Esophagus squamous epithelium (tissue), 5 donors: ENCODE data around the gene FGD6. TPM values are rescaled to one million over a fixed set of nuclear protein-coding genes. Genes with fewer than 3 reads are reported as not detected.

Source experiments
- DNase-seq: peaks from one replicate; lab custom pipeline; 2025; lab: John Stamatoyannopoulos, UW
- H3K27ac ChIP-seq, 4 donors: fragments of 200-600 bp; sonication (generic); one replicate each; pipeline ENCODE4 v1.5.1; 2016 to 2019; ENCODE audit warnings: mild to moderate bottlenecking in 1 of 4
- H3K27me3 ChIP-seq, 4 donors: fragments of 200-600 bp; sonication (generic); 1 replicate in 3 of 4; 2 replicates in 1 of 4; pipeline versions ENCODE4 v1.5.1 to v1.6.0; 2017 to 2021; ENCODE audit warnings: antibody characterized with exemption in 1 of 4
- H3K36me3 ChIP-seq, 3 donors: fragments of 200-600 bp; sonication (generic); one replicate each; pipeline ENCODE4 v1.5.1; 2016 to 2019
- H3K4me1 ChIP-seq, 3 donors: fragments of 200-600 bp; sonication (generic); one replicate each; pipeline ENCODE4 v1.5.1; 2017 to 2019
- H3K4me3 ChIP-seq, 4 donors: fragments of 200-600 bp; sonication (generic); 1 replicate in 3 of 4; 2 replicates in 1 of 4; pipeline ENCODE4 v1.5.1; 2016 to 2019; ENCODE audit warnings: mild to moderate bottlenecking in 2 of 4, moderate library complexity in 1 of 4
- H3K9me3 ChIP-seq, 3 donors: fragments of 200-600 bp; sonication (generic); one replicate each; pipeline ENCODE4 v1.5.1; 2016 to 2019
- CTCF ChIP-seq, 6 experiments: fragments of 450-650 bp in 4 of 6; fragments of 200-600 bp in 2 of 6; sonication (generic) in 2 of 6; IDR thresholded peaks; one replicate each; pipeline ENCODE4 v1.5.1; 2016 to 2019; ENCODE audit warnings: antibody characterized with exemption in 6 of 6, mild to moderate bottlenecking in 4 of 6, moderate library complexity in 4 of 6
- POLR2A ChIP-seq, 4 donors: fragments of 450-650 bp; IDR thresholded peaks; one replicate each; pipeline ENCODE4 v1.6.1; 2017; ENCODE audit warnings: antibody characterized with exemption in 4 of 4, mild to moderate bottlenecking in 4 of 4, moderate library complexity in 3 of 4
- WGBS, 2 donors: methylation state at CpG; one replicate each; pipeline ENCODE4 v1.1.5; 2018; 5-methylcytosine and 5-hydroxymethylcytosine counted together
- intact Hi-C: fragments of 100-400 bp; cut with DNase I; formaldehyde crosslinking; loops from one replicate; pipeline ENCODE4 v1.15.0; 2022
- total RNA-seq, 4 donors: library from RNA; depleted of rRNA; stranded (reverse); fragments of >200 nt; gene quantifications; one replicate each; pipeline ENCODE4 v1.1.0, GENCODE V29; 2016
- donor health status: DM: yes; HTN: yes; CAD: no.

The FGD6 gene
- total RNA-seq, 4 donors from 2014 or later: 10.0 to 19.1 (median 13.2) TPM

GRCh38 chr12:95179011-95179410, 38.3 kb downstream of the FGD6 start:
- no peak overlapping the region for H3K4me3 ChIP-seq
- TF ChIP-seq CTCF (IDR thresholded peaks at IDR 0.05): no peak
- no peak for TF ChIP-seq POLR2A (IDR thresholded peaks at IDR 0.05)
- H3K27ac ChIP-seq: no peak overlapping the region
- peaks cover 0 to 31% (median under 1%) of the 10 kb centered on the region in 3 donors for H3K4me1 ChIP-seq
- WGBS, 2 donors: 59 to 69% methylated on average over 3 to 4 of the region's 5 CpGs
- DNase-seq: no peak
- H3K36me3 ChIP-seq: no peaks in the 10 kb centered on the region
- no peaks in the 10 kb centered on the region for H3K9me3 ChIP-seq
- intact Hi-C loops: no loop called here
- H3K27me3 ChIP-seq: no peaks in the 10 kb centered on the region

GRCh38 chr12:95178136-95178535, 39.1 kb downstream of the FGD6 start:
- 67 to 71% methylated on average over 4 of the region's 4 CpGs for WGBS, 2 donors
- no peak for DNase-seq
- intact Hi-C loops: no loop called here

GRCh38 chr12:95177201-95177768, 40.0 kb downstream of the FGD6 start:
- no peak for DNase-seq
- no peaks in the 10 kb centered on the region for H3K9me3 ChIP-seq
- H3K4me1 ChIP-seq: peaks cover 0 to 37% (median 11%) of the 10 kb centered on the region in 3 donors
- WGBS, 2 donors: 91 to 93% methylated on average over 2 of the region's 2 CpGs
- no peaks in the 10 kb centered on the region for H3K27me3 ChIP-seq
- peak overlapping the region in 2 of 4 donors; percentile 2 to 33 for H3K27ac ChIP-seq
- peaks cover 0 to 7% (median 0%) of the 10 kb centered on the region in 3 donors for H3K36me3 ChIP-seq
- no peak overlapping the region for H3K4me3 ChIP-seq
- intact Hi-C loops: no loop called here
- TF ChIP-seq CTCF (IDR thresholded peaks at IDR 0.05): no peak
- TF ChIP-seq POLR2A (IDR thresholded peaks at IDR 0.05): no peak

More at GRCh38 chr12:95178136-95178535, 39.1 kb downstream of the FGD6 start:
- TF ChIP-seq CTCF (IDR thresholded peaks at IDR 0.05): no peak
- no peak for TF ChIP-seq POLR2A (IDR thresholded peaks at IDR 0.05)
- Histone ChIP-seq H3K9me3 (no peaks in the 10 kb centered on the region), H3K4me3 (no peak overlapping the region), H3K27me3 (no peaks in the 10 kb centered on the region), H3K27ac (peak overlapping the region in 1 of 4 donors; percentile 8), H3K36me3 (no peaks in the 10 kb centered on the region), H3K4me1 (peaks cover 0 to 37% (median 9%) of the 10 kb centered on the region in 3 donors)

- 17 to 26% methylated on average over 6 to 7 of the region's 8 CpGs for WGBS, 2 donors
- H3K9me3 ChIP-seq: no peaks in the 10 kb centered on the region
- no peaks in the 10 kb centered on the region for H3K27me3 ChIP-seq
- intact Hi-C loops: no loop called here
- no peak for TF ChIP-seq CTCF (IDR thresholded peaks at IDR 0.05)
- no peak for TF ChIP-seq POLR2A (IDR thresholded peaks at IDR 0.05)
- peaks cover 0 to 33% (median 0%) of the 10 kb centered on the region in 3 donors for H3K36me3 ChIP-seq
- no peak for DNase-seq
- H3K4me3 ChIP-seq: no peak overlapping the region
- H3K27ac ChIP-seq: peak overlapping the region; percentile 27 to 66 (median 59)
- peaks cover 0 to 48% (median 11%) of the 10 kb centered on the region in 3 donors for H3K4me1 ChIP-seq
Observed at GRCh38 chr12:95173392-95174251, 43.6 kb downstream of the FGD6 start.

GRCh38 chr12:95169368-95169767, 47.9 kb downstream of the FGD6 start:
- Histone ChIP-seq H3K4me3 (no peak overlapping the region), H3K27me3 (no peaks in the 10 kb centered on the region), H3K27ac (peak overlapping the region in 2 of 4 donors; percentile 23 to 42), H3K4me1 (peaks cover 0 to 32% (median 11%) of the 10 kb centered on the region in 3 donors), H3K36me3 (peaks cover 0 to 33% (median 0%) of the 10 kb centered on the region in 3 donors), H3K9me3 (no peaks in the 10 kb centered on the region)
- TF ChIP-seq CTCF (IDR thresholded peaks at IDR 0.05): no peak
- no peak for TF ChIP-seq POLR2A (IDR thresholded peaks at IDR 0.05)
- 34 to 36% methylated on average over 4 of the region's 4 CpGs for WGBS, 2 donors
- DNase-seq: no peak
- intact Hi-C loops: no loop called here
